ENCODE results near the gene ACOX2. TPM values are rescaled to one million over a fixed set of nuclear protein-coding genes. Genes with fewer than 3 reads are reported as not detected.

ACOX2 gene
- total RNA-seq, 2 donors from 2014 or later, result 19.7 to 42.5 TPM

GRCh38 chr3:58560771-58561311, 23.9 kb upstream of the ACOX2 start:
- WGBS, result 74% methylated on average over 12 of the region's 12 CpGs
- no peak for DNase-seq (ENCODE audit: low spot score)

GRCh38 chr3:58559586-58559985, 22.6 kb upstream of the ACOX2 start:
- Histone ChIP-seq H3K36me3 (no peaks in the 10 kb centered on the region), H3K9me3 (no peaks in the 10 kb centered on the region), H3K27me3 (replicated peaks; ENCODE audit: insufficient read depth) (no peaks in the 10 kb centered on the region), H3K4me1 (replicated peaks) (no peaks in the 10 kb centered on the region), H3K27ac (no peak overlapping the region), H3K4me3 (no peak overlapping the region)
- DNase-seq (ENCODE audit: low spot score), result no peak
- intact Hi-C loops (cut with DNase I), result no loop called here
- WGBS, result 88% methylated on average over 5 of the region's 5 CpGs
- TF ChIP-seq POLR2AphosphoS5 (IDR thresholded peaks at IDR 0.05), result no peak
- no peak for TF ChIP-seq CTCF (IDR thresholded peaks at IDR 0.05)
- TF ChIP-seq POLR2A (IDR thresholded peaks at IDR 0.05), result no peak

More at GRCh38 chr3:58560771-58561311, 23.9 kb upstream of the ACOX2 start:
- no peak overlapping the region for H3K27ac ChIP-seq
- H3K4me3 ChIP-seq, result no peak overlapping the region
- no peaks in the 10 kb centered on the region for H3K36me3 ChIP-seq
- no peaks in the 10 kb centered on the region for H3K4me1 ChIP-seq (replicated peaks)
- intact Hi-C loops (cut with DNase I), result no loop called here
- no peaks in the 10 kb centered on the region for H3K9me3 ChIP-seq
- TF ChIP-seq POLR2AphosphoS5 (IDR thresholded peaks at IDR 0.05), result no peak
- TF ChIP-seq CTCF (IDR thresholded peaks at IDR 0.05), result no peak
- no peak for TF ChIP-seq POLR2A (IDR thresholded peaks at IDR 0.05)
- no peaks in the 10 kb centered on the region for H3K27me3 ChIP-seq (replicated peaks; ENCODE audit: insufficient read depth)

- intact Hi-C loops (cut with DNase I), result no loop called here
- Histone ChIP-seq H3K27ac (peak overlapping the region in 1 of 2 donors; percentile 24), H3K27me3 (replicated peaks; ENCODE audit: insufficient read depth) (no peaks in the 10 kb centered on the region), H3K36me3 (no peaks in the 10 kb centered on the region), H3K9me3 (no peaks in the 10 kb centered on the region), H3K4me1 (replicated peaks) (no peaks in the 10 kb centered on the region), H3K4me3 (no peak overlapping the region)
- no peak for DNase-seq (ENCODE audit: low spot score)
- TF ChIP-seq POLR2A (IDR thresholded peaks at IDR 0.05), result no peak
- TF ChIP-seq POLR2AphosphoS5 (IDR thresholded peaks at IDR 0.05), result no peak
- no peak for TF ChIP-seq CTCF (IDR thresholded peaks at IDR 0.05)
- WGBS, result 43% methylated on average over 6 of the region's 6 CpGs
Measured at GRCh38 chr3:58557491-58557890, 20.5 kb upstream of the ACOX2 start.

GRCh38 chr3:58556761-58557221, 19.8 kb upstream of the ACOX2 start:
- H3K36me3 ChIP-seq, result no peaks in the 10 kb centered on the region
- DNase-seq (ENCODE audit: low spot score), result peak; percentile 30
- TF ChIP-seq POLR2A (IDR thresholded peaks at IDR 0.05) (no peak), POLR2AphosphoS5 (IDR thresholded peaks at IDR 0.05) (peak; percentile 36), CTCF (IDR thresholded peaks at IDR 0.05) (no peak)
- no peaks in the 10 kb centered on the region for H3K4me1 ChIP-seq (replicated peaks)
- intact Hi-C loops (cut with DNase I), result no loop called here
- H3K27ac ChIP-seq, result no peak overlapping the region
- 26% methylated on average over 6 of the region's 6 CpGs for WGBS
- H3K9me3 ChIP-seq, result no peaks in the 10 kb centered on the region
- no peaks in the 10 kb centered on the region for H3K27me3 ChIP-seq (replicated peaks; ENCODE audit: insufficient read depth)
- no peak overlapping the region for H3K4me3 ChIP-seq

GRCh38 chr3:58556001-58556400, 19.0 kb upstream of the ACOX2 start:
- no peaks in the 10 kb centered on the region for H3K9me3 ChIP-seq
- TF ChIP-seq POLR2AphosphoS5 (IDR thresholded peaks at IDR 0.05), result no peak
- TF ChIP-seq CTCF (IDR thresholded peaks at IDR 0.05), result no peak
- no peak for TF ChIP-seq POLR2A (IDR thresholded peaks at IDR 0.05)
- H3K27ac ChIP-seq, result no peak overlapping the region
- H3K4me3 ChIP-seq, result no peak overlapping the region
- WGBS, result 84% methylated on average over 5 of the region's 5 CpGs
- H3K4me1 ChIP-seq (replicated peaks), result no peaks in the 10 kb centered on the region
- intact Hi-C loops (cut with DNase I), result no loop called here
- no peaks in the 10 kb centered on the region for H3K27me3 ChIP-seq (replicated peaks; ENCODE audit: insufficient read depth)
- no peak for DNase-seq (ENCODE audit: low spot score)
- no peaks in the 10 kb centered on the region for H3K36me3 ChIP-seq

Data from prostate gland (tissue), 2 donors.